Measurements from ENCODE around the gene ROBO3.

The ROBO3 gene

DNA sequence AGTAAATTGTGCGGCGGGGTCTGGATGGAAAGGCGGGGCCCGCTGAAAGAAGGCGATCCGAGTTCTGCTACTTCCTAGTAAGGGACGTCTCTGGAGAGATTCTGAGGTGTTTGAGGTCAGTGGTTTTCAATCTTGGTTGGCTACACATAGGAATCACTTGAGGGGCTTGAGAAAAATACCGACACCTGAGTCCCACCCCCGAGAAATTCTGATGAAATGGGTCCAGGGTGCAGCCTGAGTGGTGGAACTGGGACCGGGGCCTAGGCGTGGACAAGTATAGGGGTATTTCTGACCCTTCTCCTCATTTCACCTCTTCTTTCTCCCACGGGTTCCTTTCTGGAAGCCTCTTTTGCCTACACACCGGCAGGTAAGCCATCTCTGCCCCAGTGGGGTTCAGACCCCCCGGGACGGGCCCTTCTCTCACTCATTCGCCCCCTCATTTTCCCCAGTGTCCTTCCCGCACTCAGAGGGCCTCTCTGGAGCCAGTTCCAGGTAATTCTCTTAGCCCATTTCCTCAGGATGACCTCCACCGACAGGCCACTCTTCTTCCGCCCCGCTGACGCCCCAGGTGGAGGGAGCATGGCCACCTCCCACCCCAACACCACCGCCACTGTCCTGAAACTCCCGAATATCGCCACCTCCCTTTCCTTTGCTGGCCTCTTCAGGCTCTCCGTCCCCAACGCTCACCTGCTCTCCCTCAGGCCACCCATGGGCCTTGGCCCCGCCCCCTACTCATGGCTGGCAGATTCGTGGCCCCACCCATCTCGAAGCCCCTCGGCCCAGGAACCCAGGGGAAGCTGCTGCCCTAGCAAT is 11.8 kb downstream of the ROBO3 start:
- DNase-seq: no peak

DNA sequence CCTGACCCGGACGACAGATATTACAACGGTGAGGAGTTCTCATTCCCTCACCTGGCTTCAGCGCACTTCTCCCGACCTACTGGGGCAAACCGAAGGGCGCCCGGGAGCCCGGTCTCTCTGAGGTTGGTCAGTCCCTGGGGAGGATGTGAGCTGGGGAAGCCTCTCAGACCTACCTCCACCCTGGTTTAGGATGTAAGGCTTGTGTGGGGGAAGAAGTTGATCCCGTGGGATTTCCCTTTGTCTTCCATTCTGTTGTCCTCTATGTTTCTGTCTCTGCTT is 12.3 kb downstream of the ROBO3 start:
- no peak for DNase-seq

DNA sequence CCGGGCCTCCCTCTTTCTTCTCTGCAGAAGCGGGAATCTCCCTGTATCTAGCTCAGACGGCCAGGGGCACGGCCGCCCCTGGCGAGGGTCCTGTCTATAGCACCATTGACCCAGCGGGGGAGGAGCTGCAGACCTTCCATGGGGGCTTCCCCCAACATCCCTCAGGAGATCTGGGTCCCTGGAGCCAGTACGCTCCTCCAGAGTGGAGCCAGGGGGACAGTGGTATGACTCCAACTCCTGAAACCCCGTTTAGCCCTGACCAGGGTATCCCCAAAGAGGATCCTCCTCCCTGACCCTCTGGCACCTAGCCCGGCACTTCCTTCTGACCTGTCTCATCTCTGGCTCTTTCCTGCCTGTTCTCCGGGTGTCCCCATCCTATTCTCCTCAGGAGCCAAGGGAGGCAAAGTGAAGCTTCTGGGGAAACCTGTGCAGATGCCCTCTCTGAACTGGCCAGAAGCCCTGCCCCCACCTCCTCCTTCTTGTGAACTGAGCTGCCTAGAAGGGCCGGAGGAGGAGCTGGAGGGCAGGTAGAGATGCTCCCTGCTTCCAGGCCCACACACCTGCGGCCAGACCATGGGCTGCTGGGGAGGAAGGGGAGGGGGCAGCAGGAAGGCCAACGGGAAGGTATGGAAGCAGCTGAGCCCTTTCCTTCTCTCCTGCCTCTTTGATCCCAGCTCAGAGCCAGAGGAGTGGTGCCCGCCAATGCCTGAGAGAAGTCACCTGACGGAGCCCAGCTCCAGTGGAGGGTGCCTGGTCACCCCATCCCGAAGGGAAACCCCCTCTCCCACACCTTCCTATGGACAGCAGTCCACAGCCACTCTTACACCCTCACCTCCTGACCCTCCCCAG is 12.9 kb downstream of the ROBO3 start:
- DNase-seq: no peak

DNA sequence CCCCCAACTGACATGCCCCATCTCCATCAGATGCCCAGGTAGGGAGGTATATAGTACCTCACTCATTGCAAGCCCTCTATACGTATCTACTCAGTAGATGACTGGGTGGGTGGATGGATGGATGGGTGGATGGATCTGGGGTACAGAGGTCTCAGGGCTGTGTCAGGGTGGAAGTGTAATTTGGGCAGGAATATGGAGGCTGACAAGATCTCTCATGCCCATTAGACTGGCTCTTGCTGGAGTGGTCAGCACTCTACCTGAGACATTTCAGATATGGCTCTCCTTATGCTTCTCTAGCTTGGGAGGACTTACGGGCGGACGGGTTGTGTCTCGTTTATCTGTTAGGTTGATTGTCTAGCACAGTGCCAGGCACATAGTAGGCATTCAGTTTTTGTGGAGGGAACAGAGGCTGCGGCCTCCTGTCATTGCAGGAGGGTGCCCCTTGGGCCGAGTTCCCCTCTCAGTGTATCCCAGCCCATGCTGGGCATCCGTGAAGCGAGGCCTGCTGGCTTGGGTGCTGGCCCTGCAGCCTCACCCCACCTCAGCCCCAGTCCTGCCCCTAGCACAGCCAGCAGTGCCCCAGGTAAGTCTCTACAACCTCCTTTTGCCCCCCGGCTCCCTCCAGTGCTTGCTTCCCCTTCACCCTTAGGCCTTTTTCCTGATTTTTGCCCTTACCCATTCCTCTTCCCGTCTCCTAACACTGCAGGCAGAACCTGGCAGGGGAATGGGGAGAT is 13.7 kb downstream of the ROBO3 start:
- no peak for DNase-seq

DNA sequence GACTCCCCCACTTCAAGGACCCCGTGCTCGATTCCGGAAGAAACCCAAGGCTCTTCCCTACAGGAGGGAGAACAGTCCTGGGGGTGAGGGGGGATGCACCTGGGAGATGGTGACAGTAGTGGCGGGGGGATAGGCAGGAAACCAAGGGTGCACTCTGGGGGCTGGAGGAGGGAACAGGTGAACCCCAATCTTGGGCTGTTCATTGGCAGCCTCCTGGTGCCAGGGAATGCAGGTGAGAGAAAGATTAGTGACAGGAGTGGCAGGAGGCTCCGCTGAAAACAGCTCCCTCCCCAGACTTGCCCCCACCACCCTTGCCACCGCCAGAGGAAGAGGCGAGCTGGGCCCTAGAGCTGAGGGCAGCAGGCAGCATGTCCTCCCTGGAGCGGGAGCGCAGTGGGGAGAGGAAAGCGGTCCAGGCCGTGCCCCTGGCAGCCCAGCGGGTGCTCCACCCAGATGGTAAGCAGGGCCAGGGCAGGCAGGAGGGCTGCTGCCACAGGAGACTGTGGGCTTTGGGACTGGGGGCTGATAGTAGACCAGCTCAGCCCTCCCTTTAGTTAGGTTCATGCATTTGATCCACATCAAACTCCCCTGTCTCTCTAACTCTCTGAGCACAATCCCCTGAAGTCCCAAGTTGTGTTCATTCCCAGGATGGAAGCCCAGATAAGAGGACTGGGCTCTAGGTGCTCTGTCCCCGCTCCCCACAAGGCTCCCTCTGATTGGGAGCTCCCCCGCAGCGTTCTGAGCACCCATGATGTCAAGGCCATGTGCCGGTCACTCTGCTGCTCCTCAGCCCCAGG is 14.5 kb downstream of the ROBO3 start:
- DNase-seq: no peak

DNA sequence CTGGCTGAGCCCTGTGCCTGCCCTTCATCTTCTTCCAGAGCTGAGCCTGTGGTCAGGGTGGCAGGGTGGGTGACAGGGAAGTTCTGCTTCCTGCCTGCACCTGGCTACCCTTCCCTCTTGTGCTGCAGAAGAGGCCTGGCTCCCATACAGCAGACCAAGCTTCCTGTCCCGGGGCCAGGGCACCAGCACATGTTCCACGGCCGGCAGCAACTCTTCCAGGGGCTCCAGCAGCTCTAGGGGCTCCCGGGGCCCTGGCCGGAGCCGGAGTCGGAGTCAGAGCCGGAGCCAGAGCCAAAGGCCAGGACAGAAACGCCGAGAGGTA is 15.0 kb downstream of the ROBO3 start:
- DNase-seq: no peak

DNA sequence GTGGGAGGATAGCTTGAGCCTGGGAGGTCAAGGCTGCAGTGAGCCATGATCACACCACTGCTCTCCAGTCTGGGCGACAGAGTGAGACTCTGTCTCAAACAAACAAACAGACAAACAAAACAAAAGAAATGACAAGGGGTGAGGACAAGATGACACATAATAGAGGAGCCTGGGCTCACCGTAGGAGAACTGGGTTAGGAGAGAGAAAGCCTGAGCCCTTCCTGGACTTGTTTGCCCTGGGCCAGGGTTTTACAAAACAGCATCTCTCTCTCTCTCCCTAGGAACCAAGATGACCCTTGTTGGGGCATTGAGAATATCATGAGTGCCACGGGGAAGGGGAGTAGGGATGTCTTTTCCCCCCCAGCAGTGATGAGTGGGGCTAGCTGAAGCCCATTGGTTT is 15.7 kb downstream of the ROBO3 start:
- DNase-seq: no peak

DNA sequence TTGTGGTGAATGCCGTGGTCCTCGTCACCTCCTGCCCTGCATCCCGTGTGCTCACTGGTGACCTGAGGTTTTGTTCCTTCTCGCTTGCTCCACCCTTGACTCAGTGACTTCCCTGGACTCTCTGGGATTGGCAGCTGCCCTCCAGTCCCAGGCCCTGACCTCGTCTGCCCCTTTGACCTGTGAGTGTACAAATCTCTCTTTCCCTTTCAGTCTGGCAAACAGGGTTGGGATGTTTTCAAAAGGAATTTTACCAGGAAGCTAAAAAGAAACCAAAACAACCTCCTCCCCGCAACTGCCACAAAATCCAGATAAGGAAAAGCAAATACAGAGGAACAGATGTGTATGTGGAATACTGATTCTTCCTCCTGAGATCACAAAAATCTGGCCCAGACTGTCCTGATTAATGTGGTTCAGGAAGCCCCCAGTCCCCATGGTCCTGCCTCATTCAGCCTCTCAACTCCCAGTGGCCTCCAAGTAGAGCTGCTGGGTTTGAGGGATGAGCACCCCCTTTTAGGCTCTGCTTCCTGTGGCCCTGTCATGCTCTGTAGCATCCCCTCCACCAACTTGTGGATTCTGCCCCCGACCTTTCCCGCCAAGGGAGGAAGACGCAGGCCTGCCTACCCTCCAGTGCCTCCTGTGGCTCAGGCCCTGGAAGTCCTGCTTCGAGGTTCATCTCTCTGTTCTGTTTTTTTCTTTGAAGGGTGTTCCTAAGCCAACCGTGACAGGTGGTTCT is 17.3 kb downstream of the ROBO3 start:
- no peak for DNase-seq

DNA sequence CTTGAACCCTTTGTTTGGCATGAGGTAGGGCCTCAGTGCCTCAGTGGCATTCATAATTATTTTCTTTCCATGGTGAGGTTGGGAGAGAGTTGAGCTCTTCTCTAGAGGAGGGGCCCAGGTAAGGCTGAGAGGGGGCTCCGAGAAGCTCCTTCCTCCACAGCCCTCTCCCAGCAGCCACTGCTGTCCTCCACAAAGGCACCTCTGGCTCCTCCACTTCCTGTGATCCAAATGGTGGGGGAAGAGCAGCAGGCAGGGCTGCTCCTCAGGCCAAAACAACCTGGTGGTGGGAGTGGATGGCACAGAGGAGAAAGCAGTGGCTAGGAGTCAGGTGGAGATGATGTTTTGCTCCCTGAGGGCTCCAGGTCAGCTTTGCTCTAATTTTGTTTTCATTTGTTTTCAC is 19.1 kb downstream of the ROBO3 start:
- no peak for DNase-seq

DNA sequence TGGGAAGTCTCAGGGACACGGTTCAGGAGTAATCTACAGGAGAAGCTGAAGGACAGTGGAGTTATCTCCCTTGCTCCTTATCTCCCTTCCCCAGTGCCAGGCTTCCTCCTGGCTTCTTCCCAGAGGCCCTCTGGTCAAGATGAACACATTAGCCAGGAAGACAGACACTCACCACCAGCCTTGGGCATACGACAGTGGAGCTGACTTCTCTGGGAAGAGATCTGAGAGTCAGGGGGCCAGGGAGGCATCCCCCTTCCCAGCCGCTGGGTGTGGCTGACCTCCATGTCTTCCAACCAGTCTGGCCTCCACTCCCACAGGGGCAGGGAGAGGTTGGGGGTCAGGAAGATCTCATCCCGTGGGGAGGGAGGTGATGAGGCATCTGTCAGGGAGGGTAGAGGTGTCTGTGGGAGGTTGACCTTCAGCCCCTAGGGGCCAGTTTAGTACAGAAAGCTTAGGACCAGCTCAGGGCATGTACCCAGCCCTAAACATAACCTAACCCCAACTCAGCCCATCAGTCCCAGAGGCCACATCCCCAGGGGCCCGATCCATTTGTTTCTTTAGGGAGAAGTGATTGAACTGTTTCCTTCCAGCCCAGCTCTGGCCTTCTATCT is 19.7 kb downstream of the ROBO3 start:
- DNase-seq: no peak

DNA sequence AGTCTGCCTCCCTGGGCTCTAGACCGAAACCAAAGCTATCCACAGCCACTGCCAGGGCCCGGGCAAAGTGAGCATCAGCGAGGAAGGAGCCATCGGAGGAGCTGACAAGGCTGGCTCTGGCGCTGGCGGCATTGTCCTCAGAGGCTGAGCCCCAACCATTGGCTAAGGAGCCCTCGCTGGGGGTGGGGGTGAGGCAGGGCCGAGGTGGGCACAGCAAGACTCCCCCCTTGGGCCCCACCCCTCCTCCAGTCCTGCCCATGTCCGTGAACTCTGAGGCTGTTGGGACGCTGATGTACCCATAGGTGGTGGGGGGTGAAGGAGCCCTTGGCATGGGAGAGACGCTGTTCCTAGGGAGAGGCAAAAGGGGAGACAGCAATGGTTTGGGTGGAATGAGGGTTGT is 21.2 kb downstream of the ROBO3 start:
- no peak for DNase-seq

DNA sequence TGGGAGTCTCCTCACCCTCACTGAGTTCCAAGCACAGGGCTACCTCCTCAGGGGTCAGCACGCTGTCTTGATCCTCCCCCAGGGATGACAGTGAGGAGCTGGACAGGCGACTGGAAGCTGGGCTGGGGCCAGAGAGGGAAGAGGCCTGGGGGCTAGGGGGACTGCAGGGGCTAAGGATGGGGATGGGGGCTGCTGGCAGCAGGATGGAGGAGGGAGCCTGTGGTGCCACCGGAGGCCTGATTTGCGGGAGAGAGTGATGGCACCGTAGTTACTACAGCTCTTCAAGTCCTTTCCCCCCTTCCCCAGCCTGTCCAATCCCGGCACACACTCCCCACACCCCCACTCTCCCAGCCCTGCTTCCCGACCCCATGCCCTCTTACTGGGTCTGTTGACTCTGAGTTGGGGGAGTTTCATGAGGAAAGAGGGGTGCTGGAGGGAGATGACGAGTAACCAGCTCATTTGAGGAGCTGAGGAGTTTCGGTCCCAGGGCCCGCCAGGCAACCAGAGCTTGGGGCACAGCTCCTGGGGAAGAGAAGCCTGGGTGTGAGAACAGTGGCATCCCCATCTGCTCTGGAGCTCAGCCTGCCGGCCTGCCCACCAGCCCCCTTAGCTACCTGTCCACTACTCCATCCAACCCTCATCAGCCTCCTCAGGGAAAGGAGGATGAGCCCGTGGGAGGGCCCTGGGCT is 21.9 kb downstream of the ROBO3 start:
- no peak for DNase-seq

DNA sequence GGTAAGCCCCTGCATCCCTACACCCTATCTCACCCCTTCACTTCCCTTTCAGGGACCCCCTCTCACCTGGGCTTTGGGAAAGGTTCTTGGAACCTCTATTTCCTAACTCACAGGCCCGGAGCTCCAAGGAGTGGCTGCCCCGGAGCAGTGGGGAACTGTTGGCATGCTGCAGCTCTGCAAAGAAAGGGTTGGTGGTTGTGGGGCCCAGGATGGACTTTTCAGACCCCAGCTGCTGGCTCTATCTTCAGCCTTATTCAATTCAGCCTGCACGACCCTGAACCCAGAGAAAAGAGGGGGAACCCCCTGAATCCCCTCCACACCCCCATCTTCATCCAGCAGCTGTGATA is 22.4 kb downstream of the ROBO3 start:
- DNase-seq: no peak

DNA sequence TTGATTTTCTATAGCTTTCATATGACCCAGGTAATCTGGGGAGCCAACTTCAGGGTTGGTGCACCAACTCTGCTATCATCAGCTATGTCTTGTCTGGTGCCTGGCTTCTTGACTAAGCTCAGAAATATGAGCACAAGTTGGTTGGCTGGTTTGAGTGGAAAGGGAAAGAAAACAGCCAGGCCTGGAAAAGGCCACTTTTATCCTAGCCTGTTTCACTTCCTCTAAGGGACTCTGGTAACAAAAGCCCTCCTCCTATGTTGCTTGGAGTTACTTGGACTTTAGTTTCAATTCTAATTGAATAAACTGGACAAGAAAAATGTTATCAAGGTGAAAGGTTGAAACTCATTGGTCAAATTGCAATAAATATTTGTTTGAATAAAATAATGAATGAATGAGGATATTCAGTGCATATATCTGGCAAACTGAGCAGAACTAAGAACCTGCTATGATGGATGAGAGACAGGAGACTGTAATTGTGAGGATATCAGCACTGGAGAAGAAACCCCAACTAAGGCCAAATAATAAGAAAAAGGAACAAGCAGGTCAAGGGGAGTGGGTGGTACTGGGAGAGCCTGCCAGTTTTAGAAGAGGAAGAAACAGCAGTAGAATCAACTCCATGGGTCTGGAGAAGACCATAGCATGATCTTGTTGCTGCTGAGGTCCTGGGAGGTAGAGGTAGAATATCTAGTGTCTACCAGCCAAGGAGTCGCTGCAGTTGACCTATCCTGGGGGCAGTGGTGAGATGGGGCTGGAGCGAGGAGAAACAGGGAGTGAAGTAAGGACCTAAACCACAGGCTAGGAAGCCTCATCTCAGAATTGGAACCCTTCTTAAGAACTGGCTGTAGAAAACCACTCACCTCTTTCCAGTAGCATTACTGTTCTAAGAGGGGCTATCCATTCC is 24.2 kb downstream of the ROBO3 start:
- no peak for DNase-seq

DNA sequence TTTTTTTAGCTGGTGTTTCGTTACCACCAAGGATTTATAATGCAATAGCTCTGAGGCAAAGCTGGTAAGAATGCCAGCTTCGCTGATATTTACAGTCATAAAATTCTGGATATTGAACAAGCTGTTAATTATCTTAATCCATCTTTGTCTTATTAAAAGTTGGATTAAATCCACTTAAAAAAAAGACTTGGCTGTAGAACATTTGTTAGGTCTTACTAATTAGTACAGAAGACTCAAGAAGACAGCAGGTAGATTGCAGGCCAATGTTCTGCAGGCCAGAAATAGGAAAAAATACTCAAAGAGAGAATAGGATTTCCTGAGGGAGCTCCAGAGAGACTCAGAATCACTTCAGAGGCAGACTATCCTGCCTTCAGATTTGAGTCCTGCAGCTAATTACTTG is 24.9 kb downstream of the ROBO3 start:
- DNase-seq: no peak

DNA sequence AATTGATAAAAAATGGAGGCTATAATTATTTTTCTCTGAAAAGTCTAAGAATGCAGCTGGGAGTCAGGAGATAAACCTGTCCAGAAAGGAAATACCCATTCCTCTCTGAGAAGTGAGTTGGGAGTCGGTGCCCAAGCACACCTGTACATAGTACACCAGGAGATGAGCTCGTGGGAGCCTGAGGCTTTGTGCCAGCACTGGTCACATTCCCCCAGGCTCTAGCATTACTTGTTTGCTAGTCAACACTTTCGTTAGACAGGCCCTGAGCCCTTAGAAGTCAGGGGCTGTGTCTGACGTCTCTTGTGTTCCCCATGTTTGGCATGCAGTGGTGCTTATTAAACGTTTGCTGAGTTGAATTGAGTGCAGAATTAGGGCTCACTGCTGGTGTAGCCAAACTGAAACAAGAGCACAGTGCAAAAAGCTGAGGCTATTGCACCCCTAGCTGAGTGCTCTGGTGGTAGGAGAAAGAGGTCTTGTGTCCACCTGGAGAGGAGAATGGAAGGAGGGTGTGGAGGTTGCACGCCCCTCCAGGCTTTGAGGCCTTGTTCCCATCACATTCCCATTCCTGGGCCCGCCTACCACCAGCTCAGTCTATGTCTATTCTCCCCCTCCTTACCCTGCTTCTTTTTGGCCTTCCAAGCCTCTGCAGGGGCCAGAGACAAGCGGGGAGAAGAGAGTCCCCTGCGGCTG is 25.6 kb downstream of the ROBO3 start:
- no peak for DNase-seq

DNA sequence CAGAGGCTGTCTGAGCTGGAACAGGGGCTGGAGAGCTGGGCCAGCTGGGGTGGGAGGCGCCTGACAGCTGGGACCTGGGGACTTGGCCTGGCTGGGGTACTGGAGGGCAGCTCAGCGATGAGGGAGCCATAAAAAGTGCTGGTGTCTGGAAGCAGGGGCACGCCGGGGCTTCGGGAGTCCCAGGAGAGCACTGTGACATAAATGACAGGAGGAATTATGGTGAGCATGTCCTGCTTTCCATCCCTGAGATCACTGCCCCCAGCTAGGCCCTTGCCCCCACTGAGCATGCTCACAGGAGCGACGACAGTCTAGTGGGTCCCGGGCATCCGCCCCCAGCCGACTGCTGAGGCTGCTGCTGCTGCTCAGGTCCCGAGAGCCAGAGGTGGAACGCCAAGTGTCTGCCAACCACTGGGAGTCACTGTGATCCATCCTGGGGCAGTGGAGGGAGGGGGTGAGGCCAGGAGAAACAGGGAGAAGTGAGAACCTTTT is 26.2 kb downstream of the ROBO3 start:
- DNase-seq: no peak

DNA sequence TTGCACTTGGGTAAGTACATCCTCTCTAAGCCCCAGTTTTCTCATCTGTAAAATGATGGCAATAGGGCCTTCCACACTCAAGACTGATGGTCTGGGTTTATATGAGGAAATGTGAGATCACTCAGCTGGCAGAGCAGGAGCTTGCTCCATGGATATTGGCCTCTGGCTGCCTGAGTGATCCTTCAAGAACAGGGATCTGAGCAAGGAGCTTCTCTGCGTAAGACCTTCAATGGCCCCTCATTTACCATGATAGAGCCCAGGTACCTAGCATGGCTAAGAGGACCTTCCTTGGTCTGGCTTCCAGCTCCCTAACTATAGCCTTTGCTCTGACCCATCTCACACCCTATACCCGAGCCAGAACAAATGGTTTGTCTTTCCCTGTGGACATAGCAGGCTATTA is 26.9 kb downstream of the ROBO3 start:
- DNase-seq: no peak

DNA sequence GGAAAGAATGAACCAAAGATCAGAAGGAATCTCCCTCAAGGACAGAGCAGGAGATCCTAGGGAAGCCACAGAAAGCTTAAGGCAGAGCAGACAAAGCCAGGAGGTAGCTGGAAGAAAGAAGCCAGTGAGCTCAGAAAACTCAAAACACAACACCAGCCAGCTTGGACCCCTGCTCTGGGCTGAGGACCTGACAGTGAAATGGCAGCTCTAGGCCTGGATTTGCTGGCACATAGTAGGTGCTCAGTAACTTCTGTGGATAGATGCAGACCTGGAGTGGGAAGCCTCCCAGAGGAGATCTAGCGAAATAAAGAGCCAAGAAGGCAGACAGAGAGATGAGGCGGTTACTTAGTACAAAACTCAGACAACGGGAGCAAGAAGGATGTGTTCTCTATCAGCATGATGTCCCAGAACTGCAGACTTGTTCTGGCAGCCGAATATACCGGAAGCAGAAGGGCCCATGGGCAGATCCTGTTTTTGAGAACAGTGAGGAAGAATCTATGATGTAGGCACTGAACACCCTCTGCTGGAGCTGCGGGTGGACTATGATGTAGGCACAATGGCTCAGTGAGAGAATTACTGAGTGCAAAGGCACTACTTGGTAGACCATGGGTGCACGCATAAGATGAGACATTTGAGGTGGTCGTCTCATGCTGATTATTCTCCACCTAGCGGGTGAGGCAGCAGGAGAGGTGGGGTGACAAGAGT is 27.7 kb downstream of the ROBO3 start:
- DNase-seq: no peak

All from NCI-H1694 treated with DMSO at 0.1 percent for 48 hours (cell line).